Astrocyte of the spinal cord (primary cell): ENCODE results near the gene PIEZO2.
"Not testable (repeated sequence)": the region's sequence is repeated elsewhere in the genome, so short reads cannot be mapped to it uniquely, and the experiment has no call there.

Source experiments
- DNase-seq: peaks from one replicate; pipeline ENCODE4 v3.0.0; 2011; ENCODE audit warnings: low read depth, low spot score
- H3K4me3 ChIP-seq: 2 replicates; pipeline ENCODE4 v1.5.1; 2011; ENCODE audit warnings: low read depth, mild to moderate bottlenecking, low read length, moderate library complexity
- in situ Hi-C: cut with HindIII; loops from 2 replicates; pipeline ENCODE4 v1.10.0; 2017; ENCODE audit warnings: low sequenced_read_pairs
- TF ChIP-seq, protein P1 (sequence below): IDR thresholded peaks from 2 replicates; pipeline ENCODE4 v1.5.1; 2012; ENCODE audit warnings: low read depth, mild to moderate bottlenecking, low read length, inconsistent platforms

Gene PIEZO2

GRCh38 chr18:11149441-11150270 is at the start of gene PIEZO2:
Gene PIEZO2 (minus strand): TSS chr18:11149569. CDS start chr18:11148588, 981 bp downstream.
- in situ Hi-C loops: no loop called here
- TF ChIP-seq, protein P1, sequence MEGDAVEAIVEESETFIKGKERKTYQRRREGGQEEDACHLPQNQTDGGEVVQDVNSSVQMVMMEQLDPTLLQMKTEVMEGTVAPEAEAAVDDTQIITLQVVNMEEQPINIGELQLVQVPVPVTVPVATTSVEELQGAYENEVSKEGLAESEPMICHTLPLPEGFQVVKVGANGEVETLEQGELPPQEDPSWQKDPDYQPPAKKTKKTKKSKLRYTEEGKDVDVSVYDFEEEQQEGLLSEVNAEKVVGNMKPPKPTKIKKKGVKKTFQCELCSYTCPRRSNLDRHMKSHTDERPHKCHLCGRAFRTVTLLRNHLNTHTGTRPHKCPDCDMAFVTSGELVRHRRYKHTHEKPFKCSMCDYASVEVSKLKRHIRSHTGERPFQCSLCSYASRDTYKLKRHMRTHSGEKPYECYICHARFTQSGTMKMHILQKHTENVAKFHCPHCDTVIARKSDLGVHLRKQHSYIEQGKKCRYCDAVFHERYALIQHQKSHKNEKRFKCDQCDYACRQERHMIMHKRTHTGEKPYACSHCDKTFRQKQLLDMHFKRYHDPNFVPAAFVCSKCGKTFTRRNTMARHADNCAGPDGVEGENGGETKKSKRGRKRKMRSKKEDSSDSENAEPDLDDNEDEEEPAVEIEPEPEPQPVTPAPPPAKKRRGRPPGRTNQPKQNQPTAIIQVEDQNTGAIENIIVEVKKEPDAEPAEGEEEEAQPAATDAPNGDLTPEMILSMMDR: no peak
- H3K4me3 ChIP-seq: peak within 1 kb of the TSS; percentile 34
- peak; percentile 46 for DNase-seq

DNA sequence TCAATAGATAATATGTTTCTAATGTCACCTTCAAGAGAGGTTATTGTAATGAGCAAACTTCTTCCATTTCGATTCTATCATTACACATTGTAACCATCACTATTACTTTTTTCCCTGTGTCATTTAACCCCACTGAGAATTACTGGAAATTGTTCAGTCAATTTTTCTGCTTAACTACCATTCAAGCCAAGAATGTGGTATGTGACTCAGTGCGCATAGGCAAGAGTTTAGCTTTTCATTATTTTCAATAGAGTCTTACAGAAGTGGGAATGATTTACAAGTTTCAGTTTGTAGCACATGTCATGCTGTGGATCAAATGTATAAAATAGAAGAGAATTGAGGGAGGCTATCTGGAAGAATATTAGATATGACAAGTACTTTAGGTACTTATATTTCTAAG is 34.3 kb upstream of the PIEZO2 start:
- no peak overlapping the region for H3K4me3 ChIP-seq
- in situ Hi-C loops: no loop called here
- peak; percentile 36 for DNase-seq
- TF ChIP-seq, protein P1: no peak

DNA sequence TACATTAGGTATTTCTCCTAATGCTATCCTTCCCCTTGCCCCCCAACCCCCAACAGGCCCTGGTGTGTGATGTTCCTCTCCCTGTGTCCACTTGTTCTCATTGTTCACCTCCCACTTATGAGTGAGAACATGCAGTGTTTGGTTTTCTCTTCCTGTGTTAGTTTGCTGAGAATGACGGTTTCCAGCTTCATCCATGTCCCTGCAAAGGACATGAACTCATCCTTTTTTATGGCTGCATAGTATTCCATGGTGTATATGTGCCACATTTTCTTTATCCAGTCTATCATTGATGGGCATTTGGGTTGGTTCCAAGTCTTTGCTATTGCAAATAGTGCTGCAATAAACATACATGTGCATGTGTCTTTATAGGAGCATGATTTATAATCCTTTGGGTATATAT is 32.3 kb upstream of the PIEZO2 start:
- in situ Hi-C loops, H3K4me3 ChIP-seq, DNase-seq: not testable (repeated sequence)

GRCh38 chr18:11179959-11180519 is 30.7 kb upstream of the PIEZO2 start:
- TF ChIP-seq, protein P1: no peak
- H3K4me3 ChIP-seq: no peak overlapping the region
- in situ Hi-C loops: no loop called here
- DNase-seq: no peak

- H3K4me3 ChIP-seq: no peak overlapping the region
- TF ChIP-seq, protein P1: no peak
- no peak for DNase-seq
- in situ Hi-C loops: no loop called here
These were observed 29.7 kb upstream of the PIEZO2 start for GRCh38 chr18:11178951-11179549.

GRCh38 chr18:11177382-11177781 is 28.0 kb upstream of the PIEZO2 start:
- no peak for DNase-seq
- in situ Hi-C loops: no loop called here
- TF ChIP-seq, protein P1: no peak
- H3K4me3 ChIP-seq: no peak overlapping the region

GRCh38 chr18:11176481-11176881 is 27.1 kb upstream of the PIEZO2 start:
- DNase-seq: peak; percentile 38
- no peak overlapping the region for H3K4me3 ChIP-seq
- TF ChIP-seq, protein P1: no peak
- in situ Hi-C loops: no loop called here
